ENCODE results near the gene OR6B1.

Gene OR6B1

DNA sequence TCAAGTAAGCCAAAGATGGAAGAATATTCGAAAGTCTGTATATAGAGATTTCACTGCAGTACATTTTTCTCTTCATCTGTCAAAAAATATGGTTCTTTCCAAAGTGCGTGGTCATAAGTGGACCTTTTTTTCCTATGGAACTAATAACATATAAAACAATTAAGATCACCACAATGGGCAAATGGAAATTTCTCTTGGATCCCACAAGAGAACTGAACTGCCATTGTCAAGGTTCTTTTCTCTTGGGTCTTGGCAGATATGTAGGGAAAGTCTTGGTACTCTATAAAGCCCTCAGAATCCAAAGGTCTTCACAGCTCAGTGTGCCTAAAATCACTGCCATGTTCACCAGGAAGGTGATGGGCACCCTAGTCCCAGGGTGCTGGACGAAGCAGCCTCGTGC is at the start of gene OR6B1:
Gene OR6B1, plus strand, starts transcription at position 301 of the 400 bp plus-strand sequence. CDS start 3,677 bp downstream, outside the sequence.
- DNase-seq: no peak

DNA sequence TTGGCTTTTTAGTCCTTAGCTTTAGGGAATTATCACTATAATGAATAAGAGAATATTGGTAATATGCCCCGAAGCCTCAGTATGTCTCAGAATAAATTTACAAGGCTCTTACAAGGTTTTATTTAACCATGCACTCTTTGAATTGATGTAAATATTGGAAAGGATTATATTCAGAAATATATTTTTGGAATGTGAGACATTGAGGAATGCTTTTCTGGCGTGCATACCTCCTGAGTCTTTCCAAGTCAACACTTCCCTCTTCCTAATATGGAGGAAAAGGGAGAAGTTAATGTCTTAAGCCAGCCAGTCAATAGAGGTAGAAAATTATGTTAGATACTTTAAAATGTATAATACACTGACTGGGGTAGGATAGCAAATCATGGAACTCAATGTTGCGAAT is 46.7 kb upstream of the OR6B1 start:
- no peak for DNase-seq

DNA sequence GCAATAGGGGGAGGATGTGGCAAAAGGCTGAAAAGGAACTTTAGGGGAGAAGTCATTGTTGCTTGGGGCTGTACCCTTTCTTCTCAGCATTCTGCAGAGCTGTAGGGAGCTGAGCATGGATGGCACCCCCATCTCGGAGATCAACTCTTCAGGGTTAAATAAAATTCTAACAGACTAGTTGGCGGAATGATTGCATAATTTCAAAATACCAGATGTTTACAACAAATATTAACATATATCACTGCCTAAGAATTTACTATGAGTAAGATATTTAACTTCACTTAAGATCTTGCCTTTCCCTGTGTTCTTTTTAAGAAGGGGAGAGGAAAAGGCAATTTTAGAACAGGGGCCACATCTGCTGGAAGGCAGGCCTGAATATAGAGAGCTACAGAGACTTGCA is 46.0 kb upstream of the OR6B1 start:
- no peak for DNase-seq

DNA sequence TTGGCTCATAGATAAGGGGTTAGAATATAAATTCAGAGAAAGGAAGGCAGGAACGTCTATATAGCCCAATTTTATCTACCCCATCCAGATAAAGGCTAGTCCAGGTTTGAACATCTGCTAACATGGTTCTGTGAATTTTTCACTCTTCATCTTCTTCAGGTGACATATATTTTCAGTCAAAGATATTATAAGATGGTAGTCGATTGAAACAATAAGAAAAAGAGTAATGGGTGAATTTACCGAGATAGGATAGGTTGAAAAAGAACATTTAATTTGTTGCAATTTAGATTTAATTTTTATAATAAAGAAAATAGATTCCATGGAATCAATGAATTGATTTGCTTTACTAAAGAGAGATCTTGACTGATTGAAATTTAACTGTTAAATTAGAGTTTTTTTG is 45.6 kb upstream of the OR6B1 start, which contains the start of gene OR2F1:
Gene OR2F1, plus strand, starts transcription at position 301 of the 400 bp plus-strand sequence. CDS start 5,127 bp downstream, outside the sequence.
- no peak for DNase-seq

DNA sequence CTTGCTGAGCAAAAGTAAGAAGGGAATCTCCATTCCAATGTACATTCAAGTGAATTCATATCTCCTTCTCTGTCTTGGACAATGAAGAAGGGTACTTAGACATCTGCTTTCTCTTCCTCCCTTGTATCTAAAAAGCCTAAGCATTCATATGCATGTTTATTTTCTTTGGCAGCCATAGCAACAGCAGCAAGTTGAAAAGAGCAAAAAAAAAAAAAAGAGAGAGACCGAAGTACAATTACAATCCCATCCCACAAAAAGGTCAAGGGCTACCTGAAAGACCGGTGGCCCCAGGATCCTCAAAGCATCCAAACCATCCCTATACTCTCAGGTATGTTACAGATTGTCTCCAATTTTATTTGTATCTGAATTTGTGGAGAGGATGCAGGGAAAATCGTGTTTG is 41.3 kb upstream of the OR6B1 start:
- DNase-seq: no peak

DNA sequence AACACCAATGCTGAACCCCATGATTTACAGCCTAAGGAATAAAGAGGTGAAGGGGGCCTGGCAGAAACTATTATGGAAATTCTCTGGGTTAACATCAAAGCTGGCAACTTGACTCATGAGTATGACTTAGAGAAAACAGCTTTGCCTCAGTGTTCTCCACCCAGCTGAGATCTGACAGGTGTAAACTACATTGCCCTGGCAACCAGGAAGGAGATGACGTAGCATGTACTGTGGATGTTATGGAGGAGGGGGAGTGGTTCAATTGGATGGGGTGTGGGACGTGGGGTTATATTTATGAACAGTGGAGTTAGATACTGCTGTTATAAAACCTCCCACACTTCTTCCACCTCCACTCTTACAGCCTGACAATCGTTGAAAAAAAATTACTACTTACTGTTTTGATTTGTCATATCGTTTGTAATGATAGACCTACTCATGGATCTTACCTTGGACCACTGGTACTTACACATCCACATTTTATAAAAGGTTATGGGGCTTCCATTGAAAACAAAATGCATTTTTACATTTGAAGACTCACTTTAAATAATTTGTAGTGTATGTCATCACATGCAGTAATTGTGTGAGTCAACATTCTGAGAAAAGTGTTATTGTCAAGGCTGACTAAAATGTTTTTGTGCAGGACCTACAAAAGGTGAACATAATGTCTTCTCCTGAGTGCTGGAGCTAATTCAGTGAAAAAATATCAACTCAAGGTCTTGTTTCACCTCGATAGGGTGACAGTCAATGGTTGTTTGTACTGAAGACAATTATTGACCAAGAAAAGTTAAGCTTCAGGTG is 39.1 kb upstream of the OR6B1 start:
- no peak for DNase-seq

DNA sequence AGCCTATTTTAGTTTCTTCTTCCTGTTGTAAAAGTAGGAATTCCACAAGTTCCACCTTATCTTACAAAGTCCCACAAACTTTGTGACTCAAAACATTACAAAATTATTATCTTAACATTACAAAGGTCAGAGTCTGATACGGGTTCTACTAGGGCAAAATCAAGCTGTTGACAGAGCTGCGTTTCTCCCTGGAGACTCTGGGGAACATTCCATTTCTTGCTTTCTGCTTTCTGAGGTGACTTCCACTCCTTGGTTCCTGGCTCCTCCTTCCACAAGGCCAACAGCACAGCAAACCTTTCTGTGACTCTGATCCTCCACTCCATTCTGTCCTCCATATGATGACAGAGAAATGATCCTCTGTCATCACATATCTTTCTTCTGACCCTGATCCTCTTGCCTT is 34.8 kb upstream of the OR6B1 start:
- DNase-seq: no peak

DNA sequence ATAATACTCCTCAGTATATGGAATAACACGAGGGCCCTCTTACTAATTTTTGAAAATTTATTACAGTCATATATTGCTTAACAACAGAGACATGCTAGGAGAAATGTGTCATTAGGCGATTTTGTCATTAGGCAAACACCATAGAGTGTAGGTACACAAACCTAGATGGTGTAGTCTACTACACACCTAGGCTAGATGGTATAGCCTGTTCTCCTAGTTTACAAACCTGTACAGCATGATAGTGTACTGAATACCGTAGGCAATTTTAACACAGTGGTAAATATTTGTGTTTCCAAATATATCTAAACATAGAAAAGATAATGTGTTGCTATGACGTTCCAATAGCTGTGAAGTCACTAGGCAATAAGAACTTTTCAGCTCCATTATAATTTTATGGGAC is 32.7 kb upstream of the OR6B1 start:
- no peak for DNase-seq

DNA sequence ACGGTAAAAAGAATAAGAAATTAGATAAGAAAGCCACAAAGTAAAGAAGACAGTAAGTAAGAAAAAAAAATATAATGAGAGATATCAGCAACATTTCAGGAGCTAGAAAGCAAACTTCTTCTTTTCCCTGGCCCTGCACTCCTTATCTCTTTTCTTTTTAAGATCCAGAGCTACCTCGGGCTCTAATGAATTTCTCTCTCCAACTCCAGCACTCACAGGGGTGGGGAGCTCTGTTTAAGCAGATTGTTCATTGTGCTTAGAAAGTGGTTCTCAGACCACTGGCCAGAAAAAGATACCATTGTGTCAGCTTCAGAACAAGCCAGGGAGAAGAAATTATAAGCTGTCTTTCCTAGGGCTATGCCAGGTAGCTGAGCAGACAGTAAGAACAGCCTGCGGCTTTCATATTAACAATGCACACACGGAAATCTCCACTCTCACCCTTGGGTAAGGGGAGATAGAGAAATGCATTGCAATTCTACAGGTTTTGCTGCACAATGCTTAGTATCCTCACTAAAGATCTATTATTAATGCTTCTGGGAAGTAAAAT is 26.2 kb upstream of the OR6B1 start:
- DNase-seq: no peak

DNA sequence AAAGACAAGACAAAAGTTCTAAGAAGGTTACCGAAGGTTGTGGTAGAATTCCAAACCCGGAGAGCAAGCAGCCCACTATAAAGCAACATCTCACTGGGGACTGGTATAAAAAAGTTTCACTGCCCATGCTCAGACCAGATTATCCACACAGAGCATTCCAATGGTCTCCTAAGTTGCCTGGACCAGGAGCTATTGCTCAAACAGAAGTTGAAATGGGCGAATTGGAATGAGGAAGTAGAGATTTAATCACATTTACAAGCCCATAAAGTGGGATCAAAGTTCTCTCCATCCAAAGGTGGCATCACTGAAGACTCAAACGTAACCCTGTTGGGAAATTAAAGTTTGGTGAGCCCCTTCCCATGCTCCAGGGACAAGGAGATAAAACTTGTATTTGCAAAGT is 25.7 kb upstream of the OR6B1 start:
- no peak for DNase-seq

DNA sequence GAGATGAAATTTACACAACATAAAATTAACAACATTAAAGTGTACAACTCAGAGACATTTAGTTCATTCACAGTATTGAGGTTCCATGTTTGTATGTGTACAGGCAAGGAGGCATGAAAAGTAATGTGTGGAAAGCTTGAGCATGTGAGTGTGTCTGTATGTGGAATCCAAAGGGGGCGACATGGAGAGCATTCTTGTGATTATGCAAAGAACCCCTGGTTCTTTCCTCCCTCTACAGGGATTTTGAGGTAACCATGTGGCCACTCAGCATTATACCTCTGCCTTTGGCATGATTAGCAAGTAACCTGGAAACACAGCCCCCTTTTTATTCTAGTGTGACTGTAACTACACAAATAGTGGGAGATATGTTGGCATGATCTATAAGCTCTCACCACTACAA is 24.5 kb upstream of the OR6B1 start:
- DNase-seq: no peak

DNA sequence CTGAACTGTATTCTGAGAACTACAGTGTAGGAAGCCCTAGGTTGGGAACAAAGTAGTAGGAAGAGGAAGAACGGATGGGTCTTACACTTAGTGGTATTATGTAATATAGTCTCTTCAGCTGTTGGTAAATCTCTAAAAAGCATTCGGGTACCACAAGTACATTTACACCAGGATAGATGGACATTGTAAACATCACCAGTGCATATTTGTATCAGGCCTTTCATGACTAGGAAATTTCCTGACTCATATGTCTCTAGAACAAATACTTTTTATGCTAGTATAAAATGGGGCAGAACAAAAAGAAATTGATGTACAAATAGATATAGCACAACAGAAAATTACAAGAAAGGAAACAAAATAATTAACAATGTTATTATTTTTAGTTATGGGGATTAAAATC is 21.5 kb upstream of the OR6B1 start:
- no peak for DNase-seq

DNA sequence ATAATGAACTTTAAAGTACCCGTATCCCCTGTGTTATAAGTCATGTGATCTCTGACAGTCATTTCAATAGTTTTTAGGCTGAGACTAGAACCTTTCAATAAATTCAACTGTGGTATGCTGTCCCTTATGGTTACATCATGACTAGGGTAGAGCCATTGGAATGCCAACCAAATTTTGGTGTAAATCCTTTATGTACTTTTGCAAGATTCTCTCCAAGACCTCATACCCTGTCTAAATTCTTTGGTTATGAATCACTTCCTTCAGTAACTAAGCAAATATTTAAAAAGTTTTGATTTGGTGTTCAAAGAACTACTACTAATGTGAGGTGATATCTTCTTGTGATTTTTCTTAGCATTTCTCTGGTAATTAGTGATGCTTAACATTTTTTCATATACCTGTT is 20.8 kb upstream of the OR6B1 start:
- no peak for DNase-seq

DNA sequence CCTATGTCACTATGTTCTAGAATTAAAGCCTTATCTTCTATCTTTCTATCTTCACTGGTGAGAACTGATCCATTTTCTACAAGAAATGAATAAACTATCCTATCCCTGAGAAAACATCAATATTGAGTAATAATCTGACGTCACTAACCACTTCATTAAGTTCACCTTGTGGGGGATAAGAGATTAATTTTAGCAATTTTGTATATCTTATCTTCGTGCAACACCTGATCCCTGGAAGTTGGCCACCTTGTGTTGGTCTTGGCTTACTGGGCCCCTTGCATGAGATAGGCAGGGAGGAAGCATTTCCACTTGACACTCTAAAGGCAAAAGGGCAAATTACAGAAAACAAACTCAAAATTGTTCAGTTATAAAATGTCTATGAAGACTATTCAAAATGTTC is 20.1 kb upstream of the OR6B1 start:
- DNase-seq: no peak

DNA sequence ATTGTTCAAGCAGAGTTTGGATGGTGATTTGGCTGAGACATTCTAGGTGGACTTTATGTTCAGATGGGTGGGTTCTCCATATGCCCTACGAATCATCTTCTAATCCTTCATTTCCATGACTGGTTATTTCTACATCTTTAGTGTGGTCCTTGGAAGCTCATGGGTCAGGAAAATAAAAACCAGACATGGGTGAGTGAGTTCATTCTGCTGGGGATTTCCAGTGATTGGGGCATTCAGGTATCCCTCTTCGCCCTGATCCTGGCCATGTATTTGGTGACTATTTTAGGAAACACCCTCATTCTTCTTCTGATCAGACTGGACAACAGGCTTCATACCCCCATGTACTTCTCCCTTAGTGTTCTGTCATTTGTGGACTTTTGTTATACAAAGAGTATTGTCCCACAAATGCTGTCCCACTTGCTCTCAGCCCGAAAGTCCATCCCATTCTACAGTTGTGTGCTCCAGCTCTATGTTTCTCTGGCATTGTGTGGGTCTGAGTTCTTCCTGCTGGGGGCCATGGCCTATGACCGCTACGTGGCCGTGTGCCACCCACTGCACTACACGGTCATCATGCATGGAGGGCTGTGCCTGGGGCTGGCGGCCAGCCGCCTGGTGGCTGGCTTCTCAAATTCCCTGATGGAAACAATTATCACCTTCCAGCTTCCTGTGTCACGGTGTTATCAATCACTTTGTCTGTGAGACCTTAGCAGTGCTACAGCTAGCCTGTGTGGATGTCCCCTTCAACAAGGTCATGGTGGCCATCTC is 19.2 kb upstream of the OR6B1 start:
- DNase-seq: no peak

DNA sequence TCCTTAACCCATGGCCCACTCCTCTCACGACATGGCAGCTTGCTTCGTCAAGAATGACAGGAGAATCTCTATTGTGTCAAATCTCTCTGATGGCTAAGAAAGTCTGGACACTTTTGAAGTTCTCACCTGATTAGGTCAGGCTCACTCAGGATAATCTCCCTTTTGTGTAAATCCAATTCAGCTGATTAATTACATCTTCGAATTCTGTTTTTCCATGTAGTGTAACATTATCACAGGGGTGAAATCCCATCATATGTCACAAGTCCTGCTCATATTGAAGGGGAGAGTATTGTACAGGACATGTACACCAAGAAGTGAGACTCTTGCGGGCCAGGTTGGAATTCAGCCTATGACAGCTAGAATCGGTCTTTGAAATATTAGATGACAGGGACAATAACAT is 16.2 kb upstream of the OR6B1 start:
- DNase-seq: no peak

DNA sequence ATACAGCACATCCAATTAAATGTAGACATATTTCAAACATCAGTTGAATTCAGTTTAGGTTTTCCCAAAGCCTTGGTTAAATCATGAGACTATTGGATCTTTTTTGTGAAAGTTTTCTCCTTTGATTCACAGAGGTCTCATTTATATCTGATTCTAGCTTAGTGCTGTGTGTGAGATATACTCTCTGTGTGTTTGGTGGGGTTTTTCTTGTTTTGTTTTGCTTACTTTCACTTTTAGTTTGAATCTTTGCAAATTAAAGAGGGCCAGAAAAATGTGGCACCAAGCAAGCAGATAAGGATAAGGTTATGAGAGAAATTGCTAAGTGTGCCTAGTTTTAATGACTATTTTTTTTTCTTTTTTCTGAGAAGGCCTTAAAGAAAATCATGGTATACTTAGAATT is 12.6 kb upstream of the OR6B1 start:
- no peak for DNase-seq

DNA sequence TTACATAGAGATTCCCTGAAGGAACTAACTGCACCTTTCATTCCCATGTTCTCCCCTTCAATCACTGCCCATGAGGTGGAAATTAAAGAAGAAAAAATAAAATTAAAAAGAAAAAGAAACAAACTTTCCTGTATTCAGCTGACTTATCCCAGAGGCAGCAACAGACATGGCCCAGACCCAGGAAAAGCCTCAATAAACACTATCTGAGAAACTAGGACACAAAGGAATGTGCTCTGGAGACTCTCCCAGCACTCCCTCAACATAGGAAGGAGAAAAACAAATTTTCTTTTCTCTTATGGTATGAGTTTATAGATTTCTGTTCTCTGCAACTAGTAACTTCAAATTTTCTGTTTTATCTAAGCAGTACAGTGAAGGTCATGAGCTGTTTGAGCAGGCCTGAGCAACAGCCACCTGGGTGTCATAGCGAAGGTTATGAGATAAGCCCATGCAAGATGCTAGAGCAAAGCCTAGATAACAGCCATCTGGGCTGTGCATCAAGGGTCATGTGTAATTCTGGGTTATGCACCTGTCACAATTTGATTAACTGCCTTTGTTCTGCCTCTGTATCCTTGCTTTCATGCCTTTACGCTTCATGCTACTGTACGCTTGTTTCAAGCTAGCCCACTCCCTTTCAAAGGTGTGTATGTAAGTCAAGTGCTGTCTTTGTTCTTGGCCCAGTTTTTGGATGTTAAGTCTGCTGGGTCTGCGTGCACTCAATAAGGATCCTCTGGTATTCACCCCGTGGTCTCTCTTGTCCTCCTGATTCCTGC is 11.0 kb upstream of the OR6B1 start:
- no peak for DNase-seq

DNA sequence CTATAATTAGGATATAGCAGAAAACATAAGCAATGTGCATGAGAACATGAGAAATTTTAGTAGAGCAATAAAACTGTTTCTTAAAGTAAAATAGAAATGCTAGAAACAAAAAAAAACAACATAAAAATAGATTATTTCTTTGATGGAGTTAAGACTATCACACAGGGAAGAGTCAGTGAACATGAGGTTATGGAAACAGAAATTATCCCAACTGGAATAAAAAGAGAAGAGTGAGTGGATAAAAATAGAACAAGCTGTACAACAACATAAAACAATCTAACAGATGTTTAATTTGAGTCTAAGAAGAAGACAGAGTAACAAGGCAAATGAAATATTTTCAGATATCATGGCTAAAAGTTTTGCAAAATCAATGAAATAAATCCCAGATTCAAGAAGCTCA is 7.5 kb upstream of the OR6B1 start:
- DNase-seq: no peak

DNA sequence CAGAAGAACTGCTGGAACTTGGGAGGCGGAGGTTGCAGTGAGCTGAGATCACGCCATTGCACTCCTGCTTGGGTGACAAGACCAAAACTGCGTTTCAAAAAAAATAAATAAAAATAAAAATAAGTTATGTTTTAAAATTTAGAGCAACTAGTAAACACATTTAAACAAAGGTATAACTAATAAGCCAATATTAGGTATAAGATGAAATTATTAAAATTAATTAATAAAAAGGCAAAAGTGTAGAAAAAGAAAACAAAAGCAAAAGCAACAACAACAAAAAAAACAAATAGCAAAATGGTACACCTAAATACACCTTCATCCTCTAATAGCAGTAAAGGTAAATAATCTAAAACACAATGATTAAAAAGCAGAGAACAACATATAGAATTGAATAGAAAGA is 6.2 kb upstream of the OR6B1 start:
- no peak for DNase-seq

DNA sequence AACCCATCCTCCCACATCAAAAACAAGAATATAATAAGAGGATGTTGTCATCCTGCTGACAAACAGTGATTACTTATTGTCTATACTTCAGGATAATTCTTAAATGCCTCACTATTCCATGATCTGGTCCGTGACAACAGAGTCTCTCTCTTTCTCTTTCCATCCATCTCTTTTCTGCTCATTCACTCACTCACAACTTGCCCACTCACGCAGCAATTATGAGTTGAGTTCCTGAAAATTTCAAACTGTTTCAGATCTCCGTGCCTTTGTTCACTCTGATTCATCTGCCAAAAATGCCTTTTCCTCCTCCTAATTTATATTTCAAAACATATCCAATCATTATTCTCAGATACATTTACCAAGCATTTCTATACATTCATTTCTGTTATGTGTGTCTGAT is 1.4 kb downstream of the OR6B1 start:
- DNase-seq: no peak

DNA sequence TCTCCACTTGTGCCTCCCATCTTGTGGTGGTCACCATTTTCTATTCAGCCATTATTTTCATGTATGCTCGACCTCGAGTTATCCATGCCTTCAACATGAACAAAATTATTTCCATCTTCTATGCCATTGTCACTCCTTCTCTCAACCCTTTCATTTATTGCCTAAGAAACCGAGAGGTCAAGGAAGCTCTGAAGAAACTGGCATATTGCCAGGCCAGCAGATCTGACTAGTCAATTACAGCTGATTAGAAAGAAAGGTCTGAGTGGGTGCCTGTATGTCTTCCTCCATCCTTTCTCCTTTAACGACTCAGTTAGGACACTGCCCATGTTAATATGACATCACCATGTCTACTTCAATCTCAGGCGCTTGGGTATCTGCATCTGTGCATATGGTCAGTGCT is 4.6 kb downstream of the OR6B1 start:
- DNase-seq: no peak

DNA sequence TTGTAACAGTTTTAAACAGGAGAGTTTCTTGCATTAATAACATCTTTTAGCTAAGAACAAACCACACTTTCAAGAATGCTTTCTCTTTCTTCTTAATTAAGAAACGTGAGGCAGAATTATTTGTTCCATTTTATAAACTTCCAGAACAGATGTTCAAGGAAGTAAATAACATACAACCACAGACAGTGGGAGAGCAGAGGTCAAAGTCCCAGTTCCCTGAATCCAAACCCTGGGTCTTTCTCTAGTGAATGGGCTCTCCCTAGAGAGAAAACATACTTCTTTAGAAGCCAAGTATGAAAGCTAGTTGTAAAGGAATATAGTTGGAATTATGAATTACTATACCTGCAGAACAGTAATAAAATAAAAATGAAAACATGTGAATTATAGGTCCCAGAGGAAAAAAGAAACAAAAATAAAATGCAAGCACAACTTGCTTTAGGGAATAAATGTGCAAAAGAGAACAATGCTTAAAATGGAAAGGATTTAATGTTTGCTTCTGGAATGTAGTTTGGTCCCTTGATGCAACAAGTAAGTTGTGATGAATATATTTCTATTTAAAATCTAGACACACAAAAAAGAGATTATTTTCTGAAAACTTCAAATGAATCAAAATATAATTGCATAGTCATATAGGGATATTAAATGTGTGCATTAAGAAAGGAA is 6.0 kb downstream of the OR6B1 start:
- DNase-seq: no peak
